ENCODE data around the gene PCAT6. TPM values are rescaled to one million over a fixed set of nuclear protein-coding genes. Genes with fewer than 3 reads are reported as not detected.

Gene PCAT6
- total and polyA plus RNA-seq, 7 donors = 0.14 to 4.1 (median 0.57) TPM

- Histone ChIP-seq H3K27ac (no peak overlapping the region), H3K4me3 (no peak overlapping the region), H3K27me3 (ENCODE audit: insufficient read depth in 3 of 3, low read length in 2 of 3) (no peaks in the 10 kb centered on the region), H3K4me1 (peaks cover 2% of the 10 kb centered on the region), H3K36me3 (ENCODE audit: insufficient read depth in 1 of 2, low read depth in 1 of 2) (no peaks in the 10 kb centered on the region), H3K9me3 (no peaks in the 10 kb centered on the region)
- DNase-seq (no peak), ATAC-seq (no peak)
- 48 to 55% (median 52%) methylated on average over 1 of the region's 1 CpG for WGBS, 3 donors
- intact Hi-C loops (cut with DNase I) = no loop called here
- TF ChIP-seq CTCF (IDR thresholded peaks at IDR 0.05) = no peak
These were observed 10.0 kb upstream of the PCAT6 start for GRCh38 chr1:202800742-202801141.

- H3K27me3 ChIP-seq (ENCODE audit: insufficient read depth in 3 of 3, low read length in 2 of 3) = no peaks in the 10 kb centered on the region
- no peak for TF ChIP-seq CTCF (IDR thresholded peaks at IDR 0.05)
- peaks cover 6% of the 10 kb centered on the region for H3K4me1 ChIP-seq
- no peak for ATAC-seq
- intact Hi-C loops (cut with DNase I) = no loop called here
- H3K27ac ChIP-seq = no peak overlapping the region
- H3K4me3 ChIP-seq = no peak overlapping the region
- WGBS, 3 donors = 90 to 95% (median 90%) methylated on average over 2 of the region's 2 CpGs
- H3K36me3 ChIP-seq (ENCODE audit: insufficient read depth in 1 of 2, low read depth in 1 of 2) = no peaks in the 10 kb centered on the region
- DNase-seq = no peak
- no peaks in the 10 kb centered on the region for H3K9me3 ChIP-seq
These were observed 9.6 kb upstream of the PCAT6 start for GRCh38 chr1:202801175-202801574.

- intact Hi-C loops (cut with DNase I) = no loop called here
- no peak for ATAC-seq
- no peaks in the 10 kb centered on the region for H3K9me3 ChIP-seq
- H3K27me3 ChIP-seq (ENCODE audit: insufficient read depth in 3 of 3, low read length in 2 of 3) = no peaks in the 10 kb centered on the region
- no peak for DNase-seq
- peaks cover 9% of the 10 kb centered on the region for H3K4me1 ChIP-seq
- no peak overlapping the region for H3K27ac ChIP-seq
- H3K4me3 ChIP-seq = no peak overlapping the region
- WGBS, 3 donors = 67 to 83% (median 70%) methylated on average over 2 of the region's 2 CpGs
- no peak for TF ChIP-seq CTCF (IDR thresholded peaks at IDR 0.05)
- H3K36me3 ChIP-seq (ENCODE audit: insufficient read depth in 1 of 2, low read depth in 1 of 2) = no peaks in the 10 kb centered on the region
These were observed 8.7 kb upstream of the PCAT6 start for GRCh38 chr1:202802034-202802433.

GRCh38 chr1:202802998-202803932 is 7.5 kb upstream of the PCAT6 start:
- ATAC-seq (no peak), DNase-seq (no peak)
- TF ChIP-seq CTCF (IDR thresholded peaks at IDR 0.05) = no peak
- intact Hi-C loops (cut with DNase I) = no loop called here
- 88 to 94% (median 91%) methylated on average over 15 of the region's 15 CpGs for WGBS, 3 donors
- Histone ChIP-seq H3K4me3 (no peak overlapping the region), H3K4me1 (peaks cover 9% of the 10 kb centered on the region), H3K36me3 (ENCODE audit: insufficient read depth in 1 of 2, low read depth in 1 of 2) (no peaks in the 10 kb centered on the region), H3K27ac (no peak overlapping the region), H3K9me3 (no peaks in the 10 kb centered on the region), H3K27me3 (ENCODE audit: insufficient read depth in 3 of 3, low read length in 2 of 3) (no peaks in the 10 kb centered on the region)

Measured in psoas muscle (tissue), 8 donors.